Stomach smooth muscle (tissue), 2 donors: ENCODE results near the gene UCN2.

Experiments
- H3K27ac ChIP-seq: one replicate; pipeline ENCODE4 v1.7.0; 2013; ENCODE audit warnings: mild to moderate bottlenecking, low read length, inconsistent platforms
- H3K27me3 ChIP-seq, 2 donors: one replicate each; pipeline ENCODE4 v1.7.0; 2013; ENCODE audit warnings: low read length in 2 of 2; ENCODE audit not compliant: insufficient read depth in 2 of 2, control insufficient read depth in 1 of 2
- H3K36me3 ChIP-seq, 2 donors: one replicate each; pipeline ENCODE4 v1.7.0; 2013; ENCODE audit warnings: low read length in 2 of 2; ENCODE audit not compliant: control insufficient read depth in 2 of 2, insufficient read depth in 2 of 2
- H3K4me1 ChIP-seq: one replicate; pipeline ENCODE4 v1.7.0; 2013; ENCODE audit warnings: low read length; ENCODE audit not compliant: control insufficient read depth, insufficient read depth
- H3K4me3 ChIP-seq, 2 donors: one replicate each; pipeline ENCODE4 v1.7.0; 2013; ENCODE audit warnings: low read length in 2 of 2
- H3K9ac ChIP-seq, 2 donors: one replicate each; pipeline ENCODE4 v1.7.0; 2013; ENCODE audit warnings: low read length in 2 of 2, mild to moderate bottlenecking in 1 of 2
- H3K9me3 ChIP-seq, 2 donors: one replicate each; pipeline ENCODE4 v1.7.0; 2013; ENCODE audit warnings: low read length in 2 of 2; ENCODE audit not compliant: control insufficient read depth in 2 of 2
- donor health status: healthy.
- donor health status: Pancreatic carcinoma.

Gene UCN2, protein sequence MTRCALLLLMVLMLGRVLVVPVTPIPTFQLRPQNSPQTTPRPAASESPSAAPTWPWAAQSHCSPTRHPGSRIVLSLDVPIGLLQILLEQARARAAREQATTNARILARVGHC

DNA sequence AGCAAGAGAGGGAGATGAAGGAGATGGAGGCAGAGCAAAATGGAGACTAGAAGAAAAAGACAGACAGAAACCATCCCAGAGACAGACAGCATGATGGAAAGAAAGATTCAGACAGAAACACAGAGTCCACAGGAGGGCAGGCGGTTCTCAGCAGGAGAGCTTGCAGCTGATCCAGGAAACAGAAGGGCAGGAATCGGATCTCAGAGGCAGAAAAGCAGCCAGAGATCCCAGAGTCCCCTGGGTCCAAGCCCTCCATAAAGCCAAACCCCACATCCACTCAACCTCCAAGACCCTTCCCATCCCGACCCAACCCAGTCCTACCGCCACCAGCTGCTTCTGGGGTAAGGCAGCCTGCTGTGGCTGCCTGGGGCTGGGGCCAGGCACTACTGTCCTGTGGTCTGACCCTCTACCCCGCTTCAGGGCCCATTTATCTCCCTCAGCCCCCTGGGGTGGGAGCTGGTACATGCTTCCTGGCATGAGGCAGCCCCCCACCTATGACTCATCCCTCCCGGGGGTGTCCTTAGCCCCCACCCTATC is at the start of gene UCN2:
Gene UCN2 (minus strand): TSS at position 400 of the 537 bp plus-strand sequence. CDS start 657 bp downstream, outside the sequence.
- H3K4me1 ChIP-seq = peaks cover 29% of the 10 kb centered on the region
- H3K4me3 ChIP-seq = no peak within 1 kb of the TSS
- no peaks in the 10 kb centered on the region for H3K27me3 ChIP-seq
- no peak within 1 kb of the TSS for H3K27ac ChIP-seq
- no peaks in the 10 kb centered on the region for H3K9me3 ChIP-seq
- no peaks in the 10 kb centered on the region for H3K36me3 ChIP-seq
- H3K9ac ChIP-seq = no peak within 1 kb of the TSS

DNA sequence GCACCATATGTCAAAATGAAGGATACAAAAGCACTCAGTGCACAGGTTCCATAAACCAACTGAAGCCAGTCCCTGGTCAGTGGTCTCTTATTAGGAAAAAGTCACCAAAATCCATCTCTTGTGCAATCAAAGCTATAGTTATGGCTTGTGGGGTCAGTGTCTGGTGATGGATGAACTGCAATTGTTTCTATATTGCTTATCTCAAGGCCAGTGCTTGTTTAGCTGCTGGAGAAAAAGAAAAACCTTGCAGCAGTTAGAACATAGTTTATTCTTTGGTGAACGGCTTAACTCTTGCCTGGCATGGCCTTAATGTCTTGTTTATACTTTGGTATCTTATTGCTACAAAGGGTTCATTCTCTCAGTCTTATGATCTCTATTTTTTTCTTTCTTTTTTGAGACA is 48.7 kb upstream of the UCN2 start:
- H3K36me3 ChIP-seq = no peaks in the 10 kb centered on the region
- H3K4me1 ChIP-seq = peaks cover 16% of the 10 kb centered on the region
- peaks cover 0 to 4% of the 10 kb centered on the region in 2 donors for H3K9me3 ChIP-seq
- no peaks in the 10 kb centered on the region for H3K27me3 ChIP-seq
- H3K27ac ChIP-seq = no peak overlapping the region
- H3K4me3 ChIP-seq = no peak overlapping the region
- H3K9ac ChIP-seq = no peak overlapping the region

DNA sequence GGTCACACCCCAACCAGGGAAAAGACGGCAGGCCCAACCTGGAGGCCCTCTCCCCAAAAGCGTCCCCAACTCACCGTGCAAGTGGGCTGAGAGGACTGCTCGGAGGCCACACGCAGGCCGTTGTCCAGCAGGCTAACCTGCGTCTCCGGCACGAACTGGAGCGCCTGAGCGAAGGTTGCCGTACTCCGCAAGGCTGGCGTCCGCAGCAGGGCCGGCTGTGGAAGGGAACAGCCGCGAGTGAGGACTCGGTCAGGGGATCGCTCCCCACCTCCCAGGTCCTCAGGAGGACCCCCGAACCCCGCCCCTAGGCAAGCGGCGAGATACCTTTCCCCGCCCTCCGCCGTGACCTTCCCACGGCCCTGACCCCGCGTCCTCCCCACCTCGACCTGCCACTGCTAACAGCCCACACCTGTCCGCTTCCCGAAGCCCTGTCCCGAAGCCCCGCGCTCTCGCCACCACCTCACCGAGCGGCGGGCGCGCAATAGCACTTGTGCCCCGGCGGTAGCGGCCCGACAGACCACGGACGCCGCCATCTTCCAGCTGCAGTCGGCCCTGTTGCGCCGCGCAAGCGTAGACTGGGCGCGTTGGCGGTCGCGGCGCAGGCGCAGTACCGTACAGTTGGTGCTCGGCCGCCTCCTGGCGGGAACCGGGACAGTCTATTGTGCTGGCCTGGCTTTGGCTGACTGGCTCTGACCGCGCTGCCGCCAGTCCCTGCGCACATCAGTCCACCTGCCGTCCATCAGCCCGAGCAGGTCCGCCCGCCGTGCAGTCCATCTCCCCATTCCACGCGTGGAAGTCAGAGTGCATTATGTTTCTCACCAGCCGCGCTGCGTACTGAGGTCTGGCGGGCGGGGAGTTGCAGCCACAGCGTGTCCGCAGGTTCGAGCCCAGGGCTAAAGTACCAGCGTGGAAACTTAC is 45.8 kb upstream of the UCN2 start, which contains the start of gene UQCRC1:
Gene UQCRC1 (minus strand): TSS at position 559 of the 918 bp plus-strand sequence. CDS start 26 bp downstream, at position 533.
- H3K27me3 ChIP-seq = no peaks in the 10 kb centered on the region
- H3K27ac ChIP-seq = peak within 1 kb of the TSS; percentile 82
- peak within 1 kb of the TSS; percentile 87 to 99 for H3K4me3 ChIP-seq
- peaks cover 19% of the 10 kb centered on the region for H3K4me1 ChIP-seq
- peak within 1 kb of the TSS; percentile 80 to 96 for H3K9ac ChIP-seq
- peaks cover 13 to 16% of the 10 kb centered on the region in 2 donors for H3K36me3 ChIP-seq
- H3K9me3 ChIP-seq = no peaks in the 10 kb centered on the region

DNA sequence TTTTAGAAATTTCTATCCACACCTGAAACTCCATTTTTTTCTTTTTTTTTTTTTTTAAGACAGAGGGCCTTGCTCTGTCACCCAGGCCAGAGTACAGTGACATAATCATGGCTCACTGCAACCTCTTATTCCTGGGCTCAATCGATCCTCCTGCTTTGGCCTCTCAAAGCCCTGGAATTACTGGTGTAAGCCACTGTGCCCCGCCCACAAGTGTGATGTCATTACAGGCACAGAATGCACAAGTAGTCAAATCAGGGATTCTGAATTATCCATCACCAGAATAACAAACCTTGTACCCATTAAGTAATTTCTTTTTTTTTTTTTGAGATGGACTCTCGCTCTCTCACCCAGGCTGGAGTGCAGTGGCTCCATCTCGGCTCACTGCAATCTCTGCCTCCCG is 43.9 kb upstream of the UCN2 start:
- Histone ChIP-seq H3K9ac (no peak overlapping the region), H3K27ac (no peak overlapping the region), H3K4me1 (peaks cover 19% of the 10 kb centered on the region), H3K4me3 (no peak overlapping the region), H3K27me3 (no peaks in the 10 kb centered on the region), H3K9me3 (no peaks in the 10 kb centered on the region), H3K36me3 (peaks cover 31 to 34% of the 10 kb centered on the region in 2 donors)

DNA sequence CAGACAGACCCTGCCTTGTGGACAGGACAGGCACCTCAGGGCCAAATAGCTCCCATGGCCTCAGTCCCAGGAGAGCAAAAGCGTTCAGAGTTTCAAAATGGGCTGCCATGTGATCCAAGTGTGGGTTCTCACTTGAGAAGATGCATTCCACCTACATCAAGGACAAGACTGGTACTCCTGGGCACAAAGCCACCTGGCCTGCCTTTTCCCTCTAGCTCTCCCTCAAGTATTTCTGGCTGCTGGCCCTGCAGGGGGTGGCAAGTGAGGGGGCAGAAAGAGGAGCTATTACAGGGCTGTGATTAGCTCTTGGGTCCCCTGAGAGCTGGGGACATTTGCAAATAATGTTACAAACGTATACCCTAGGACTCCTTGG is 38.0 kb upstream of the UCN2 start:
- Histone ChIP-seq H3K27me3 (no peaks in the 10 kb centered on the region), H3K36me3 (peaks cover 60 to 64% of the 10 kb centered on the region in 2 donors), H3K4me3 (no peak overlapping the region), H3K9ac (no peak overlapping the region), H3K27ac (peak overlapping the region; percentile 31), H3K9me3 (no peaks in the 10 kb centered on the region), H3K4me1 (peaks cover 44% of the 10 kb centered on the region)

DNA sequence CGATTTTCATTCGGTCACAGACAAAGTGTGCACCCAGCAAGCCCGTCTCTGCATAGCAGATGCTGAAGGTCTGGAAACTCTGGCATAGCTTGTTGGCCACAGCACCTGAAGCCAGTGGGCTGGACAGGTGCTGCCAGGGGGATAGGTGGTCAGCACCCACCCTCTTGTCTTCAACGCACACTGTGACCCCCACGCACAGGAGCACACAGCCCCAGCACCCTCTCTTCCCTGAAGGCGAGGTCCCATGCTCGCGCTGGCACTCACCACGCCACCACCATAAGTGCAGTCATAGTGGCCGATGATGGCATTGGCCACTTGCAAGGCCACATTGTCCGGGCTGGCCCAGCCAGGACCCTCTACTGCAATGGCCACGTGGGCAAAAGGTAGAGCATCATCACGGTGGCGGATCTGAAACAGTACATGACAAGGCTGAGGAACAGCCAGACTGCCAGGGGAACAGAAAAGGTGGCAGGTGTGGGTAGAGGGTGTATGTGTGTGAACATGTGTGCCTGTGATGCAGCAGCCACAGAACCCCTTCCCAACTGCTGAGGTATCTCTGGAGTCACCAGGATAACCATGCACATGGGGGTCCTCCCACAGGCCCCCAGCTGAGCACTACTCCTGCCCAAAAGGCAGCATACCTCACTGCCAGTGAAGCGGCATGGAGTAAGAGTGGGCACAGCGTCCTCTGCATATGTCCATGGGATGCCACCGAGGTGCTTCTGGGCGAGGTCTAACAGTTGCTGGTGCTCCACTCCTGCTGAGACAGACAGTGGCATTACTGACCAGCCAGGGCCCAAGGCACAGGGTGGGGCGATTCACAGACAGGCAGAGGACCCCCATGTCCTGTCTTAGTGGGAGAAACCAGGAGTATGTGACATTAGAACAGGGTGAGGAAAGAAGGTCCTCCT is 37.4 kb upstream of the UCN2 start:
- no peaks in the 10 kb centered on the region for H3K9me3 ChIP-seq
- no peak overlapping the region for H3K4me3 ChIP-seq
- H3K4me1 ChIP-seq = peaks cover 50% of the 10 kb centered on the region
- H3K36me3 ChIP-seq = peaks cover 60 to 64% of the 10 kb centered on the region in 2 donors
- no peak overlapping the region for H3K9ac ChIP-seq
- peak overlapping the region; percentile 31 for H3K27ac ChIP-seq
- H3K27me3 ChIP-seq = no peaks in the 10 kb centered on the region

DNA sequence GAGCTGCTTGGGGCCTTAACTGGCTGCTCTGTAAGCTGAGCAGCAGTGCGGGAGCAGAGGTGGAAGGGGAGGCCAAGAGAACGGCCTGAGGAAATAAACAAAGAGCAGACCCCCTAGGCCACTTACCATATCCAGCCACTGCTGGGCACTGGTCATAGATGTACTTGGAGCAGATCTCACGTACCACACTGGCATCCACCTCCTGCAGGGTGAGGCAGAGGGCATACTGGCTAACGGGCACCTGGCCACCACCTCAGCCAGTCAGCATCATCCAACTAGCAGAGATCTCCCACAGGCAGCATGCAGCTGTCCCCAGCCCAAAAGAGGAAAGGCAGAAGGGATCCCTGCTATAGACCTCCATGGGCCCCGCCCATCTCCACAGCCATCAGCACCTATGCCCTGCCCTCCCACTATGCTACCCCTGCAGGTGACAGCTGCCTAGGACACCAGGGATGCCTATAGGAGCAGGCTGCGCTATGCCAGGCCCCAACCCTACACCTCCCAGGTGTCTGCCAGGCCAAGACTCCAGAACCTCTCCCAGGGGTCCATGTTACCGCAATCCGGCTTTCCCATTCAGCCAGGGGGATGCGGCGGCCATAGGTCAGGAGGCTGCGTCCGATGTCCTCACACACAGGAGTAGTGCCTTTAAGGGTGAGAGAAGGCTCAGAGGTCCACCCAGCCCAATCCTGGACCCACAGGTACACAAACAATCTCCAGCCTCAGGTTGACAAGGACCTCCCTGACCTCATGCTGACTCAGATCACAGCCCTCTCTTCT is 36.1 kb upstream of the UCN2 start:
- Histone ChIP-seq H3K4me3 (peak overlapping the region in 1 of 2 donors; percentile 20), H3K27ac (peak overlapping the region; percentile 94), H3K27me3 (no peaks in the 10 kb centered on the region), H3K4me1 (peaks cover 58% of the 10 kb centered on the region), H3K9ac (peak overlapping the region in 1 of 2 donors; percentile 66), H3K36me3 (peaks cover 51 to 52% of the 10 kb centered on the region in 2 donors), H3K9me3 (no peaks in the 10 kb centered on the region)

DNA sequence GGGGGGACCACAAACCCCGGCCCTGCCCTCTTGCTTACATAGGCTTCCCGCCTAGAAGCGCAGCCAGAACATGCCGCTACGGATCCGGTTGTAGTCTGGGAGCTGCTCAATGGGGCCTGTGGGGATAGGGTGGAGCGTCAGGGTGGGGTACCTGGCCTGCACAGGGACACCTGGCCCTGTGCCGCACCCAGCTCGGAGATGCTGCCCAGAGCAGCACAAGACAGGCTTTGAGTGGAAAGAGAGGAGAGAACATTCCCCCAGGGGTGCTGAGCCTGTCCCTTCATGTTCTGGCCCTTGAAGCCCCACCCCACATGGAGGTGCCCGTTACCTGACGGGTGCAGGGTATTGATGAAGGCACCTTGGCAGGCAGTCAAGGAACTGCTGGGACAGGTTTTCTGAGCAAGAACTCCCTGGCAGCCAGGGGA is 35.5 kb upstream of the UCN2 start:
- Histone ChIP-seq H3K9me3 (no peaks in the 10 kb centered on the region), H3K9ac (peak overlapping the region; percentile 50 to 66), H3K36me3 (peaks cover 45 to 46% of the 10 kb centered on the region in 2 donors), H3K27ac (peak overlapping the region; percentile 94), H3K4me3 (peak overlapping the region; percentile 20 to 57), H3K4me1 (peaks cover 64% of the 10 kb centered on the region), H3K27me3 (peaks cover 0 to 2% of the 10 kb centered on the region in 2 donors)

DNA sequence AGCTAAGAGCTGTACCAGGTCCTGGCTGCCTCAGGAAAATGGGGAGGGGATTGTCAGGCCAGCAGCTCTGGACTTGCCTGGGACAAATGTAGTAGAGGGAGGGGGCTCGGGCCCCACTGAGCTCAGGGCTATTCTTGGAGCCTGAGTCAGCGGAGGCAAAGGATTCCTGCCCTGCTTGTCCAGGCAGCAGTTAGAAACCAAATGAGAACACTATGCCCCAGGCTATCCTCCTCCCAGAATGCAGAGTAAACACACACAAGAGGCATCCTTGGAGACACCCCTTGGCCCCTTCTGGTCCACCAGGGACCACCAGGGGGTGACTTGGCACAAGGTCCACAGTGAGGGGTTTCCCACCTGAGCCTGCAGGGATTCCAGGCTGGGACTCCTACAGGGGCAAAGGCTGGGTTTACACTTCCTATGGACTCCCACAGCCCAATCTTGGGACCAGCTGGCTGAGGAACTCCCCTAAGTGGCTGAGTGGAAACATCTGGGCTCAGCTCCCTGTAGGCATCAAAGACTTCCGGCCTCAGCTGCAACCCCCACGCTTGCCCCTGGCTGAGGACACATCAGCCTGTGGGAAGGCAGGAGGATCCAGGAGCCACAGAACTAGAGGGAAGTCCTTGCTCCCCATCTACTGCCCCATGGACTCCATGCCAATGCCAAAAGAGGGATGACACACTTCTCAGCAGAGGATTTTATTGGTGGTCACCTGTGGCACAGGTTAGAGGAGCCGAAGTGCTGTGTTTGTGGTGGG is 34.9 kb upstream of the UCN2 start:
- Histone ChIP-seq H3K27ac (peak overlapping the region; percentile 94), H3K4me1 (peaks cover 65% of the 10 kb centered on the region), H3K9ac (peak overlapping the region; percentile 66), H3K36me3 (peaks cover 39 to 40% of the 10 kb centered on the region in 2 donors), H3K4me3 (peak overlapping the region; percentile 24 to 57), H3K27me3 (peaks cover 0 to 2% of the 10 kb centered on the region in 2 donors), H3K9me3 (no peaks in the 10 kb centered on the region)
